GM21367 (cell line): ENCODE measurements around the gene PCGF2.

Experiments
- ATAC-seq: cut with Tn5 transposase; IDR thresholded peaks from one replicate; pipeline ENCODE4 v1.9.1; 2021; ENCODE audit not compliant: unreplicated experiment

The PCGF2 gene

GRCh38 chr17:38704606-38705522 lies 43.3 kb downstream of the PCGF2 start, which contains the start of gene MLLT6:
TSS of gene MLLT6 (plus strand) at chr17:38705273. CDS start at chr17:38705633, 360 bp downstream.
- ATAC-seq = no peak

GRCh38 chr17:38703742-38704605 lies 44.2 kb downstream of the PCGF2 start:
- no peak for ATAC-seq

GRCh38 chr17:38702916-38703741 lies 45.0 kb downstream of the PCGF2 start:
- no peak for ATAC-seq

- no peak for ATAC-seq
Measured at GRCh38 chr17:38702166-38702915, 45.8 kb downstream of the PCGF2 start.

GRCh38 chr17:38701504-38702165 lies 46.5 kb downstream of the PCGF2 start:
- no peak for ATAC-seq

DNA sequence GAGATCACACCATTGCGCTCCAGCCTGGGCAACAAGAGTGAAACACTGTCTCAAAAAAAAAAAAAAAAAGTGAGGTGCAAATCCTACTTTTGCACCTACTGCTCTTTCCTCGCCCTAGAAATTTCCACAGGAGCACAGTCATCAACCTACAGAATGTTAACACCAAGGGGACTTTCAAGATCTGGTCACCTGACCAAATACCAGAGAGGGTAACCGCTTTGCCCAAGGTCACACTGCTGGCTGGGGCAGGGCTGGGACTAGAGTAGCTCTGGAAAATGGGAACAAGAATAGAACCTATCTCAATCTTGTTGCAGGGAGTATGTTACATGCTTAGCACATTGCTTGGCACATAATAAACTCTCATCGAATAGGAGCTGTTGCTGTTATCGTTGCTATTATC lies 49.4 kb downstream of the PCGF2 start:
- ATAC-seq = no peak

- no peak for ATAC-seq
Measured at GRCh38 chr17:38697061-38697820, 50.9 kb downstream of the PCGF2 start.

- ATAC-seq = no peak
Measured at GRCh38 chr17:38693700-38694329, 54.3 kb downstream of the PCGF2 start.

DNA sequence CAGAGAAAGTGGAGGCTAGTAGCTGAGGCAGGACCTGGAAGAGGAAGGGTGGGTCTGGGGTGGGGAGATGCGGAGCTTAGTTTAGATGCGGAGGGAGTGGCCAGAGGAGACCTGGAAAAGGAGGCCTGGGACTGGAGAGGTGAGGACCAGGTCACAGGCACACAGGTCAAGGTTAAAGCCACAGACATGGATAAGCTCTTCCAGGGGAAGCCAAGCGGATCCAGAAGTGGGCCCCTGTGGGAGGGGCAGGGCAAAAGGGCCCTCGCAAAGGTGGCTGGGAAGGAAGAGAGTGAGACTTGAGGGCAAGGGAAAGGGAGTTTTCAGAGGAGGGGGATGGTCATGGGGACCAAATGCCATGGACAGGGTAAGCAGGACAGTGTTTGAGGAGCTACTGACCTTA lies 57.0 kb downstream of the PCGF2 start:
- no peak for ATAC-seq

- ATAC-seq = no peak
Measured at GRCh38 chr17:38690386-38690785, 57.8 kb downstream of the PCGF2 start.

DNA sequence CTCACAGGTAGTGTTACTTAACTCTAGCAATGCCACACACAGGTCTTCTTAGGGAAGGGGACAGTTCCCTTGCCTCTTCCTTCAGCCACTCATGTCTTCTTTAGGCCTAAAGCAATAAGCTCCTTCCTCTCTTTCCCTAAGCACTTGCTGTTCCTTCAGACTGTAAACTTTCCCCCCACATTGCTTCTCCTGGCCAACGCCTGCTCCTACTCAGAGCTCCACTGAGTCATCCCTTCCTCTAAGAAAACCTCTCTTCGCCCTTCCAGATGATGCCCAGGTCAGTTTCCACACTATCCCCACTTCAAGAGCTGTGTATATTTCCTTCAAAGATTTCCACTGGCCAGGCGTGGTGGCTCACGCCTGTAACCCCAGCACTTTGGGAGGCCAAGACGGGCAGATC lies 60.9 kb downstream of the PCGF2 start:
- ATAC-seq = no peak

GRCh38 chr17:38685491-38685890 lies 62.6 kb downstream of the PCGF2 start:
- ATAC-seq = no peak
